ENCODE measurements around the gene YIF1B.
A peak's percentile ranks its signal among the peaks of the same experiment; 100 is the strongest.
"Not testable (repeated sequence)": the region's sequence is repeated elsewhere in the genome, so short reads cannot be mapped to it uniquely, and the experiment has no call there.

Gene YIF1B

DNA sequence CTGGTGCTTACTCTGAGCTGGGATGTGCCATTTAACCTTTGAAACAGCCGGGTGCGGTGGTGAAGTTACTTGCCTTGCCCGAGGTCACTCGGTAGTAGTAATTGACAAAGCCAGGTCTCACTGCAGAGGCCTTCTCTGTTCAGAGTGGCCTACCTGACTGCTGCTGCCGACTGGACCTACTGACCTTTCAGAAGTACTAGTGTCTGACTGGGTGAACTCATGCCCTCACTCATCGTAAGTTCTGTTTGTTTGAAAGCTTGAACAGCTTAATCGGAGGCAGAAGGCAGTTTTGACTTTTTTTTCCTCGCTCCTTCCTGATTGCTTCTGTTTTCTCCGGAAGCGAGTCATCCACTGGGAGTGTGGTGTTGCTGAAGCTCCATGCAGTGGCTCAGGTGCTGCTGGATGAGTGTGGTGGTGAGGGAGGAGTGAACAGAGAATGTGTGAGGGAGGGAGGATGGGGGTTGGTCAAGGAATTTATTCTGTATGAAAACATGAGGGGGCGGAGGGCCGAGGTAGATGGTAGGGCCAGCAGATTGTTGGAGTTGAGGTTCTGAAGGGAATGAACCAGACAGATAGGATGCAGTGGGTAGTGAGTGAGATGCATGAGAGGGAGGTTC is 48.7 kb downstream of the YIF1B start:
- no peak for DNase-seq (ENCODE audit: low read depth)
- H3K4me3 ChIP-seq (ENCODE audit: low read length), result no peak overlapping the region
- TF ChIP-seq, protein P1, sequence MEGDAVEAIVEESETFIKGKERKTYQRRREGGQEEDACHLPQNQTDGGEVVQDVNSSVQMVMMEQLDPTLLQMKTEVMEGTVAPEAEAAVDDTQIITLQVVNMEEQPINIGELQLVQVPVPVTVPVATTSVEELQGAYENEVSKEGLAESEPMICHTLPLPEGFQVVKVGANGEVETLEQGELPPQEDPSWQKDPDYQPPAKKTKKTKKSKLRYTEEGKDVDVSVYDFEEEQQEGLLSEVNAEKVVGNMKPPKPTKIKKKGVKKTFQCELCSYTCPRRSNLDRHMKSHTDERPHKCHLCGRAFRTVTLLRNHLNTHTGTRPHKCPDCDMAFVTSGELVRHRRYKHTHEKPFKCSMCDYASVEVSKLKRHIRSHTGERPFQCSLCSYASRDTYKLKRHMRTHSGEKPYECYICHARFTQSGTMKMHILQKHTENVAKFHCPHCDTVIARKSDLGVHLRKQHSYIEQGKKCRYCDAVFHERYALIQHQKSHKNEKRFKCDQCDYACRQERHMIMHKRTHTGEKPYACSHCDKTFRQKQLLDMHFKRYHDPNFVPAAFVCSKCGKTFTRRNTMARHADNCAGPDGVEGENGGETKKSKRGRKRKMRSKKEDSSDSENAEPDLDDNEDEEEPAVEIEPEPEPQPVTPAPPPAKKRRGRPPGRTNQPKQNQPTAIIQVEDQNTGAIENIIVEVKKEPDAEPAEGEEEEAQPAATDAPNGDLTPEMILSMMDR (conservative IDR thresholded peaks at IDR 0.05; ENCODE audit: low read length), result no peak

DNA sequence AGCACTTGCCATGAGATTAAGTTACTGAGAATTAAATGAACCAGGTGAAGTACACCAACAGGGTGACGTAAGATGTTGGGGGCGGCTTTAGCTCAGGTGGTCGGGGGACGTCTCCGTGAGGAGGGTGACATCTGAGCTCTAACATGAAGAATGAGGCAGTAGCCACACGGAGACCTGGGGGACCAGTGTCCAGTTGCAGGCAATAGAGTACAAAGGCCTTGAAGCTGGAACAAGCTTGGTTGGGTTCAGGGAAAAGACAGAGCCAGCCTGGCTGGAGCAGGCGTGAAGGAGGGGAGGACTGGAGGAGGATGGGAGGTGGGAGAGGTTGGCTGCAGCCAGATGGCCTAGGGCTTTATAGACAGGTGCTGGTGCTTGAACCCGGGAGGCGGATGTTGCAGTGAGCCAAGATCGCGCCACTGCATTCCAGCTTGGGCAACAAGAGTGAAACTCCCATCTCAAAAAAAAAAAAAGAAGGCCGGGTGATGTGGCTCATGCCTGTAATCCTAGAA is 49.8 kb downstream of the YIF1B start:
- no peak for DNase-seq (ENCODE audit: low read depth)
- TF ChIP-seq, protein P1 (conservative IDR thresholded peaks at IDR 0.05; ENCODE audit: low read length), result no peak
- no peak overlapping the region for H3K4me3 ChIP-seq (ENCODE audit: low read length)

DNA sequence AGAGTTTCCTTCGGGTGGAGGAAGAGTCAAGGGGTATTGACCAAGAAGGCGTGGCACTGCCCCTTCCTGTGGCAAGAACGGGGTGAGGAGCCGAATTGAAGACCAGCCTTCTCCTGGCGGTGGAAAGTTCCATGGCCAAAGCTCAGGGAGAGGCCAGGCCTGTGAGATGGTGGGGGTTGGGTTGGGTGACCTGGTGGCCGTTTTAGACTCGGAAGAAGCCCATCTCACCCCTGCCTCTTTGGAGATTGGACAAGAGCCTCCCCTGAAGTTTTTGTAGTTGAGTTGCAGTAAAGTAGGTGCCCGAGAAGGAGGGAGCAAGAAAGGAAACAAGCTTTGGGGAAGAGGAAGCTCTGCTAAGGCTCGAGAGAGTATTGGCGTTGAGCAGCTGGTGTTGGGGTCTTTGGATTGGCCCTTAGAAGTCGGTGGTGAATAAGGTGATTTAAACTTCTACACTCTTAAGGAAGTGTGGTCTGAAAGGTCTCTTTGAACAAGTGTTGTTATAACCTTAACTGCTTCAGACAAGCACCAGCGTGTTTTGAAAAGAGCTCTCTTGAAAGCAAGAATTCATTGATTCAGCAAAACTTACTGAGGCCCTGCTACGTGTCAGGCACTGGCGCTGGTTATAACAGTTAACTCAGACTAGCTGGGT is 50.4 kb downstream of the YIF1B start:
- no peak overlapping the region for H3K4me3 ChIP-seq (ENCODE audit: low read length)
- no peak for DNase-seq (ENCODE audit: low read depth)
- TF ChIP-seq, protein P1 (conservative IDR thresholded peaks at IDR 0.05; ENCODE audit: low read length), result no peak

DNA sequence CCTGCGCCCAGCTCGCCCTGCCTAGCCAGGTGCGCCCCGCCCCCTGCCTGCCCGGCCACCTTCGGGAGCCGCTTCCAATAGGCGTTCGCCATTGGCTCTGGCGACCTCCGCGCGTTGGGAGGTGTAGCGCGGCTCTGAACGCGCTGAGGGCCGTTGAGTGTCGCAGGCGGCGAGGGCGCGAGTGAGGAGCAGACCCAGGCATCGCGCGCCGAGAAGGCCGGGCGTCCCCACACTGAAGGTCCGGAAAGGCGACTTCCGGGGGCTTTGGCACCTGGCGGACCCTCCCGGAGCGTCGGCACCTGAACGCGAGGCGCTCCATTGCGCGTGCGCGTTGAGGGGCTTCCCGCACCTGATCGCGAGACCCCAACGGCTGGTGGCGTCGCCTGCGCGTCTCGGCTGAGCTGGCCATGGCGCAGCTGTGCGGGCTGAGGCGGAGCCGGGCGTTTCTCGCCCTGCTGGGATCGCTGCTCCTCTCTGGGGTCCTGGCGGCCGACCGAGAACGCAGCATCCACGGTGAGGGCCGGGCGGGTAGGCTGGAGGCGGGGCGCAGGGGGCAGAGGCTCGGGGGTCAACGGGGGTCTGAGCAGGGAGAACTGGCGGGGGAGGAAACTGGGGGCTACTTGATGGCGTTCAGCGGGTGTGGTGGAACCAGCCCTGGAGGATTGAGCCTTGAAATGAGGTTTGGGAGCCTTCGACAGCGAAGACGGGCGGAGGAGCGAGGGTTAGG is 51.1 kb downstream of the YIF1B start, which contains the start of gene SPINT2:
SPINT2 (plus strand) TSS at position 88 of the 727 bp plus-strand sequence; CDS start at position 408, 320 bp downstream.
- TF ChIP-seq, protein P1 (conservative IDR thresholded peaks at IDR 0.05; ENCODE audit: low read length), result no peak
- peak within 1 kb of the TSS; percentile 47 for H3K4me3 ChIP-seq (ENCODE audit: low read length)
- DNase-seq (ENCODE audit: low read depth), result no peak

DNA sequence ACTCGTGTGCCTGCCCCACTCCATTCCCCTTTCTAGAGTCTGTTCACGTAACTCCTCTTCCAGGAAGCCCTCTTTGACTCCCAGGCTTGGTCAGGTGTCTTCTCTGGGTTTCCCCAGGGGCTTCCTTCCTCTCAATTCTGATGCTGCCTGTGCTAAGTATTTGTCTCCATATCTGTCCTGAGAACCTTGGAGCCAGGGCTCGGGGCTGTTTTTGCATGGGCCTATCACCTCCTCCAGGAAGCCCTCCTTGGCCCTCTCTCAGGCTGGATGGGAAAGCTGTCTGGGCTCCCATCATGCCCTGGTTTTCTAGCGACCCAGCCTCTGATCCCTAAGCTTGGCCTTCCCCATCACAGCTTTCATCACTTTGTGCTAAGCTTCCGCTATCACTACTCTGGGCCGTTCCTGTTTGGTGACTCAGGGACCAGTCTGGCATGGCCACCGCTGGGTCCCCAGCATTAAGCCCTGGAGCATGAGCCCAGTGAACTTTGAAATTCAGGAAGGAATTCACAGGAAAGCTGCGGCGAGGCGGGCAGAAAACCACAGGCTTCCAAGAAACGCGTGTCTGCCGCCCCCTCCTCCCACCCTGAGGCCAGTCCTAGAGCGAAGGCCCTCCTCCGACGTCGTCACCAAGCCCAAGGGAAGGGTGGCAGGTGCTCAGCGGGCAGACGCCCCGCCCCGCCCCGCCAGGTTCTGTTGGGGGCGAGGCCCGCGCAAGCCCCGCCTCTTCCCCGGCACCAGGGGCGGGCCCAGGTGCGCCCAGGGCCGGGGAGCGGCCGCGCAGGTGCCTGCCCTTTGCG is 51.9 kb downstream of the YIF1B start:
- peak; percentile 81 for DNase-seq (ENCODE audit: low read depth)
- TF ChIP-seq, protein P1 (conservative IDR thresholded peaks at IDR 0.05; ENCODE audit: low read length), result no peak
- H3K4me3 ChIP-seq (ENCODE audit: low read length), result peak overlapping the region; percentile 47

DNA sequence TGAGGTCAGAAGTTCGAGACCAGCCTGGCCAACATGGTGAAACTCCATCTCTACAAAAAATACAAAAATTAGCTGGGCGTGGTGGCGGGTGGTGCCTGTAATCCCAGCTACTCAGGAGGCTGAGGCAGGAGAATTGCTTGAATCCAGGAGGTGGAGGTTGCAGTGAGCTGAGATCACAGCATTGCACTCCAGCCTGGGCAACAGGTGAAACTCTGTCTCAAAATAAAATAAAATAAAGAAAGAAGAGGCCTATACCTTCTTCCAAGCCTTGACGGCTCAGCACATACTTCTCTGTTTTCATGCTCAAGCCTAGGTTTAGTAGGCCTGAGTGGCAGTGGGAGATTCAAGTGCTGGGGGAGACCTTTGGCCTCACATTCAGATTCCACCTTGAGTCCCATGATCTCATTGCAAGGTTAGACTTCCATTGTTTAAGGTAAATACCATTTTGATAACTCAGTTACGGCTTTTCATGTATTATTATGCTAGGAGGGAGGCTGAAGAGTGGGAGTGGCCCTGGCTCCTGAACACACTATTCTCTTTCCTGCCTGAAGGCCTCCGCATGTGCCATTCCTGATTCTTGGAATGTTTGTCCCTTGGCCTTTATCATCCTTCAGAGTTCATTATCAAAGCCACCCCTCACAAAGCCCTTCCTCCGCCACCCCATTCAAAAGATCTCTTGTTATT is 53.0 kb downstream of the YIF1B start:
- TF ChIP-seq, protein P1 (conservative IDR thresholded peaks at IDR 0.05; ENCODE audit: low read length), result no peak
- no peak for DNase-seq (ENCODE audit: low read depth)
- H3K4me3 ChIP-seq (ENCODE audit: low read length), result no peak overlapping the region

DNA sequence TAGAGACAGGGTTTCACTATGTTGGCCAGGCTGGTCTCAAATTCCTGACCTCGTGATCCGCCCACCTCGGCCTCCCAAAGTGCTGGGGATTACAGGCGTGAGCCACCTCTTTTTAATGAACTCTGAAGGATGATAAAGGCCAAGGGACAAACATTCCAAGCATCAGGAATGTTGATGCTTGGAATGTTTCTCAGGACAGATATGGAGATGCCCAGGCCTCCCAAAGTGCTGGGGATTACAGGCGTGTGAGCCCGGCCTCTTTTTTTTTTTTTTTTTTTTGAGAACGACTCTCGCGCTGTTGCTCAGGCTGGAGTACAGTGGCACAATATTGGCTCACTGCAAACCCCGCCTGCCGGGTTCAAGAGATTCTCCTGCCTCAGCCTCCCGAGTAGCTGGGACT is 53.8 kb downstream of the YIF1B start:
- DNase-seq (ENCODE audit: low read depth); H3K4me3 ChIP-seq (ENCODE audit: low read length): not testable (repeated sequence)
